NT2/D1 (cell line): ENCODE measurements around the gene PRKCQ.

Experiments
- DNase-seq: peaks from one replicate; pipeline ENCODE4 v3.0.0-alpha.2; 2011; ENCODE audit warnings: low read depth, low spot score
- H3K27me3 ChIP-seq: 2 replicates; pipeline ENCODE4 v1.6.0; 2011; ENCODE audit warnings: mild to moderate bottlenecking; ENCODE audit not compliant: insufficient read length, insufficient read depth
- H3K36me3 ChIP-seq: 2 replicates; pipeline ENCODE4 v1.6.1; 2011; ENCODE audit warnings: mild to moderate bottlenecking, low read length, mixed read lengths; ENCODE audit not compliant: insufficient read depth, insufficient read length
- H3K4me1 ChIP-seq: 2 replicates; pipeline ENCODE4 v1.5.1; 2011; ENCODE audit not compliant: insufficient read depth, insufficient read length
- H3K4me3 ChIP-seq: 2 replicates; pipeline ENCODE4 v1.5.1; 2011; ENCODE audit warnings: low read depth; ENCODE audit not compliant: insufficient read length
- H3K9ac ChIP-seq: 2 replicates; pipeline ENCODE4 v1.6.0; 2011; ENCODE audit warnings: low read depth; ENCODE audit not compliant: insufficient read length
- H3K9me3 ChIP-seq: 2 replicates; pipeline ENCODE4 v1.5.1; 2011; ENCODE audit warnings: mild to moderate bottlenecking, low read length; ENCODE audit not compliant: insufficient read depth
- SUZ12 ChIP-seq: IDR thresholded peaks from 2 replicates; pipeline ENCODE4 v1.6.1; 2011; ENCODE audit not compliant: insufficient read length, insufficient read depth; ENCODE audit errors: extremely low read depth
- YY1 ChIP-seq: IDR thresholded peaks from 2 replicates; pipeline ENCODE4 v1.6.1; 2011; ENCODE audit not compliant: insufficient read length, insufficient read depth
- ZNF274 ChIP-seq: IDR thresholded peaks from 2 replicates; pipeline ENCODE4 v1.6.1; 2011; ENCODE audit warnings: mild to moderate bottlenecking, low read depth, low read length

PRKCQ gene

DNA sequence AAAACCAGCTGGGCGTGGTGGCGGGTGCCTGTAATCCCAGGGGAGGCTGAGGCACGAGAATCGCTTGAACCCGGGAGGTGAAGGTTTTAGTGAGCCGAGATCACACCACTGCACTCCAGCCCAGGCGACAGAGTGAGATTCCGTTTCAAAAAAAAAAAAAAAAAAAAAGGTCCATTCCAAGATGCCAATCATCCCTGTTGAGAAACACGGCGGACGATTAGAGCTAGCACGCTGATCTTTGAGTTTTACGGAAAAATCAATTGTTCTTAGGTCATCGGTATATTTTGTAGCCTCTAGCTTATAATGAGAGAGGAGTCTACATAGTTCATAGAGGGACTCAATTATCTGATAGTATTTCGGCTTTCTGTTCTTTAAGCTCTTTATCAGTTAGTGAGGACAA is 169.2 kb downstream of the PRKCQ start:
- H3K36me3 ChIP-seq = no peaks in the 10 kb centered on the region
- H3K9me3 ChIP-seq = no peaks in the 10 kb centered on the region
- H3K4me1 ChIP-seq = no peaks in the 10 kb centered on the region
- DNase-seq = no peak
- H3K9ac ChIP-seq = no peak overlapping the region
- H3K27me3 ChIP-seq = no peaks in the 10 kb centered on the region
- TF ChIP-seq ZNF274 = no peak
- TF ChIP-seq SUZ12 = no peak
- no peak for TF ChIP-seq YY1
- no peak overlapping the region for H3K4me3 ChIP-seq

DNA sequence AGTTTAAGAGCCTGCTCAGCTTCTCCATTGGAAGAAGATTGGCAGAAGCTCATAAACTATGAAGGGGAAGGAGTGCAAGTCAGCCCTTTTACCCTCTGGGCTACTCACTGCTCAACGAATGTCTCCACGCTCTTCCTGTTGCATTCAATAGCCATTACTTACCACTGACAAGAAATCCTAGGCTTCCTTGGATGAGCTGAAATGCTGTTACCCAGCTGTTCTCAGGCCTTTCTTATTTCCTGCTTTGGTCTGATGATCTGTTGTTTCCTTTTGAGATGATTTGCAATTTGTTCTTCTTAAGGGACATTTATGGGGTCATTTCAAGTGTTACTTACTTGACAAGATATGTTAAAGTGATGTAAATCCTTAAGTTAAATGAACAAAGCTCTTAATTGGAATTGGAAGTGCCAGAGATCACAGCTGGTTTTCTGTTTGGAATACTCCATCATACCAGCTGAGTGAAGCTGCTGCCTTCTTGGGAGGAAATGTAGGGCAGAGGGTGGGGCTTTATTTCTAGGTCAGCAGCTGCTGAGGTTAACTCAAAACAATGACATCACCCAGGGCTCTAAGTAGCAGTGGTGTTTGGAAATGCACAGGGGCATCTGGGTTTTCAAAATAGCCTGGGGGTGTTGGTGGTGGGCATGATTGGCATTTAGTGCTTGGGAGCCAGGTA is 170.0 kb downstream of the PRKCQ start:
- DNase-seq = peak; percentile 16
- TF ChIP-seq SUZ12 (no peak), YY1 (no peak), ZNF274 (no peak)
- Histone ChIP-seq H3K27me3 (no peaks in the 10 kb centered on the region), H3K9ac (no peak overlapping the region), H3K4me3 (no peak overlapping the region), H3K9me3 (no peaks in the 10 kb centered on the region), H3K4me1 (no peaks in the 10 kb centered on the region), H3K36me3 (no peaks in the 10 kb centered on the region)

DNA sequence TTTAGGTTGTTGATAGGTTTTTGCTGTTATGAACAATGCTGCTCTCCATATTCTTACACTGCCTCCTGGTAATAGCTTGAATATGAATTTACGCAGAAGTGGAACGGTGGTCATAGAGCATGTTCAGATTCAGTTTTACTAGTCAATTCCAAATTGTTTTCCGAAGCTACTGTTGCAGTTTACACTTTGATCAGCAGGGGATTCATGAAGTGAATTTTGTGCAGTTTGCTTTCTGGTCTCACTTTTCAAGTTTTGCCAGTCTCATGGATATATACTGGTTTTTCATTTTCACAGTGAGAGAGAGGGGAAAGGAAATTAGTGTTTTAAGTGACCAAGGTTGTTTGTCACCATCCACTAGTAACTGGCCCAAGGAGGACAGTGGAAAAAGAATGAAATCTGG is 171.3 kb downstream of the PRKCQ start:
- no peaks in the 10 kb centered on the region for H3K9me3 ChIP-seq
- TF ChIP-seq ZNF274 = no peak
- TF ChIP-seq SUZ12 = no peak
- TF ChIP-seq YY1 = no peak
- H3K9ac ChIP-seq = no peak overlapping the region
- H3K36me3 ChIP-seq = no peaks in the 10 kb centered on the region
- H3K27me3 ChIP-seq = no peaks in the 10 kb centered on the region
- no peak overlapping the region for H3K4me3 ChIP-seq
- no peak for DNase-seq
- no peaks in the 10 kb centered on the region for H3K4me1 ChIP-seq

DNA sequence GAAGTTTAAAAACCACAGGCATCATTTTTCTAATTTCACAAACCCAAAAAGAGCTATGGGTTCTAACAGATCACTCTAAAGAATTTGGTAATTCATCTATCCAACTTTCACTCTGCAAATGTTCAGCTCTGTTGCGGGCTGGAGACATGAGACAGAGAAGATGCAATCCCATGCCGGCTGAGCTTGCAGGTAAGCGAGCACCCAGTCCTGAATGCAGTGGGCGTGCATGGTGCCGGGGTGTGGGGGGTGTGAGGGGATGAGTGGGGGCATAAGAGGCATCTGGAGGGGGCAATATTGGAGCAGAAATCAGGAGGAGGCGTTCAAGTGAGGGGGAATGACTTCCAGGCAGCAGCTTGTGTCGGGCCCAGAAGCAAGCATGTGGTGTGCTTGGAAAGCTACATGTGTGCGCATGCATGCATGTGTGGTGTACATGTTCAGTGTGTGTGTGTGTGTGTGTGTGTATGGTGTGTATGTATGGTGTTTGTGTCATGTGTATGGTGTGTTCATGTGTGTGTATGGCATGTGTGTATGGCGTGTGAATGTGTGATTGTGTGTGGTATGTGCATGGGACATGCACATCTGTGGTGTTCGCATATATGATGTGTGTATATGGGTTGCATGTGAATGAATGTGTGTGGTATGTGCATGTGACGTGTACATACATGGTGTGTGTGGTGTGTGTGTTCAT is 172.9 kb downstream of the PRKCQ start:
- DNase-seq = no peak
- no peaks in the 10 kb centered on the region for H3K4me1 ChIP-seq
- no peaks in the 10 kb centered on the region for H3K9me3 ChIP-seq
- H3K9ac ChIP-seq = no peak overlapping the region
- TF ChIP-seq YY1 (no peak), SUZ12 (no peak), ZNF274 (no peak)
- H3K36me3 ChIP-seq = no peaks in the 10 kb centered on the region
- no peak overlapping the region for H3K4me3 ChIP-seq
- H3K27me3 ChIP-seq = peaks cover 3% of the 10 kb centered on the region

DNA sequence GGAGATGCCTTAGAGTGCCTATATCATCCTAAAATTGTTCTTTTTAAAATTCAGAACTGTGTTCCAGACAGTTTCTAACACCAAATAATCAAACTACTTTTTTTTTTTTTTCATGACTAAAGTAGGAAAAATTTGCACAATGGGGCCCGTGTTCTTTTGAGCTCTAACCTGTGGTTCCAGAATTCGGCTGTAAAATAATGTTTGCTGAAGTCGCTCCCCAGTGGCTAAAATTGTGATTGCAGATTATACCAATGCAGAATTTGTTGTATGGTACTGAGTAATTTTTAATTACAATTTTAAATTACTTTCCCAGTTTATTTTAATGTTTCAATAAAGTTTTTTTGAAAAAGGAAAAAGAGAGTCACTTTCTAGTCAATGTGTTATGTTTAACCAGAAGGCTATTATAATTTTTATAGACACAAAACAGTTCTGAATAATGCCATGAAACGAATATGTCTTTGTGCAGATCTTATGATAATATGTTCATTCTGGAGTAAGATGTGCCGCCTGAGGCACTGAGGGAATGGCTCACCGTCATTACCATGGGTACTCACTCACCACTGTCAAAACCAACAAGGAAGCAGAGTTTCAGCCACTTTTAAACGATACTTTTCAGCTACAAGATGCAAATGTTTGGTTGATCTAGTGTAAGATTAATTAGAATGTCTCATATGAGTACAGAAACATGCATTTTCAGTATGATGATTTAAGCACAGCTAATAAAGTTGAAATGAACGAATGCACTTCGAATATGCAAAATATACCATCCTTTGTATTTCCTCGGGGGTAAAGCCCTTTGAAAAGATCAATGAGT is 173.6 kb downstream of the PRKCQ start:
- no peak overlapping the region for H3K4me3 ChIP-seq
- H3K9me3 ChIP-seq = no peaks in the 10 kb centered on the region
- TF ChIP-seq ZNF274 (no peak), SUZ12 (no peak), YY1 (no peak)
- H3K9ac ChIP-seq = no peak overlapping the region
- H3K4me1 ChIP-seq = no peaks in the 10 kb centered on the region
- H3K36me3 ChIP-seq = no peaks in the 10 kb centered on the region
- H3K27me3 ChIP-seq = peaks cover 3% of the 10 kb centered on the region
- no peak for DNase-seq

DNA sequence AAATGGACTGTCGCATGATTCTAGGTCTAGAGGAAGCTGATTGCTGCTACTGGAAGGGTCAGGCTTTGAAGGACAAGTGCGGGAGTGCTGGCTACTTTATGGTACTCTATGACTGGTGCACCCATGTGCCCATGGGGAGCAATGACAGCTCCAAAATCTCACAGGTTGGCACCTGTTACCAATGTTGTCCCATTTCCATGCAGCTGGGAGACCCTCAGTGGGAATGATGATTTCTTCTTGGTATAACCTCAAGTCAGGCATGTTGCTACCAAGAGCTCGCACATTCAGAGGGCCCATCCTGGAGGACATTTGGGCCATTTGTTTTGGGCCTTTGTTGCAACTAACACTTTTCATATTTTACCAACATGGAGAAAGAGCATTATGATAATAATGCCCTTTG is 174.4 kb downstream of the PRKCQ start:
- Histone ChIP-seq H3K4me1 (no peaks in the 10 kb centered on the region), H3K4me3 (no peak overlapping the region), H3K9me3 (no peaks in the 10 kb centered on the region), H3K9ac (no peak overlapping the region), H3K36me3 (no peaks in the 10 kb centered on the region), H3K27me3 (peaks cover 3% of the 10 kb centered on the region)
- DNase-seq = no peak
- no peak for TF ChIP-seq YY1
- no peak for TF ChIP-seq SUZ12
- no peak for TF ChIP-seq ZNF274
